HG02973 (cell line): ENCODE results near the gene CYTIP.
"Not testable (repeated sequence)": the region's sequence is repeated elsewhere in the genome, so short reads cannot be mapped to it uniquely, and the experiment has no call there.

Experiments used
- ATAC-seq: cut with Tn5 transposase; IDR thresholded peaks from one replicate; pipeline ENCODE4 v1.9.1; 2021; ENCODE audit warnings: moderate library complexity; ENCODE audit not compliant: unreplicated experiment

Gene CYTIP

DNA sequence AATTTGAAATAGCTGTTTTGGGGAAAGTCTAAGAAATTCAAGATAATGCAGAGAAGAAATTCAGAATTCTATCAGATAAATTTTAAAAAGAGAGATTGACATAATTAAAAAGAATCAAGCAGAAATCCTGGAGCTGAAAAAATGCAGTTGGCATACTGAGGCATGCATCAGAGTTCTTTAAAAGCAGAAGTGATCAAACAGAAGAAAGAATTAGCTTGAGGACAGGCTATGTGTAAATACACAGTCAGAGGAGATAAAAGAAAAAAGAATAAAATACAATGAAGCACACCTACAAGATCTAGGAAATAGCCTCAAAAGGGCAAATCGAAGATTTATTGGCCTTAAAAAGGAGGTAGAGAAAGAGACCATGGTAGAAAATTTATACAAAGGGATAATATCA, 57.1 kb downstream of the CYTIP start:
- no peak for ATAC-seq

DNA sequence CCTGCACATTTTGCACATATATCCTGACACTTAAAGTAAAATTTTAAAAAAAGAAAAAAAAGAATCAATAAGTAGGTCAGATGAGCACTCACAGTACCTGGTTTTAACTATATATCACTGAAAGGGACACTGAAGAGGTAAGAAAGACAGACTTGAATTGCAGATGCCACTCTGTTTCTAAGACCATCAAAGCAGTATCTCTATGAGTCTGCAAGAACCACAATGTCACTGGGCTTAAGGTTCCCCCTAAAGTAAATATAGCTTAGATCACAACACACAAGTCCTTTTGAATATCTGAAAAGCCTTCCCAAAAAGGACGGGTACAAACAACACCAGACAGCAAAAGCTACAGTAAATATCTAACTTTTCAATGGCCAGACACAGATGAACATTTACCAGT, 57.6 kb downstream of the CYTIP start:
- ATAC-seq = no peak

DNA sequence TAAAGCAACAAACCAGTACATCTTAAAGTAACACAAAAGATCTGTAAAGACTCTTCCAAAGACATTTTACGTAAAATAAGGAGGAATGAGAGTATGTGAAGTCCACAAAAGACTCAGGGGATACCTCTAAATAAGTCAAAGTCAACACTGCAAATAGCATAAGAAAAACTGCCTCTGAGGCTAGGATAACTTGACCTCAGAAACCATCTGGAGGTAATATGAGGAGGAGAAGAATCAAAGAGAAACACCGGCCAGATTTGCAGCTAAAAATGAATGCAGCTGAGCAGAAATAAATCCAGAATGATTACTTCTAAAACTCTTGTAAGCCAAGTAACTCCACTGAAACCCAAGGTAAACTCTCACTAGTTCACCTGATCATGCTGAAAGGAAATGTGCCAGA, 66.0 kb downstream of the CYTIP start:
- no peak for ATAC-seq

DNA sequence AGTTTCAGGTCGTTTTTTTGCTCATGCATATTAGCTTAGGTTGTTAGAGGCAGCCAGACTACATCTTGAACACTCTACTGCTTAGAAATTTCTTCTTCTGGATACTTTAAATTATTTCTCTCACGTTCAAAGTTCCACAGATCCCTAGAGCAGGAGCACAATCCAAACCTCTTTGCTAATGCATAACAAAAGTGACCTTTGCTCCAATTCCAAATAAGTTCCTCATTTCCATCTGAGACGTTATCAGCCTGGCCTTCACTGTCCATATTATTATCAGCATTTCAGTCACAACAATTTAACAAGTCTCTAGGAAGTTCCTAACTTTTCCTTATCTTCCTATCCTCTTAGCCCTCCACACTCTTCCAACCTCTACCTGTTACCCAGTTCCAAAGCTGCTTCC, 67.8 kb downstream of the CYTIP start:
- no peak for ATAC-seq

DNA sequence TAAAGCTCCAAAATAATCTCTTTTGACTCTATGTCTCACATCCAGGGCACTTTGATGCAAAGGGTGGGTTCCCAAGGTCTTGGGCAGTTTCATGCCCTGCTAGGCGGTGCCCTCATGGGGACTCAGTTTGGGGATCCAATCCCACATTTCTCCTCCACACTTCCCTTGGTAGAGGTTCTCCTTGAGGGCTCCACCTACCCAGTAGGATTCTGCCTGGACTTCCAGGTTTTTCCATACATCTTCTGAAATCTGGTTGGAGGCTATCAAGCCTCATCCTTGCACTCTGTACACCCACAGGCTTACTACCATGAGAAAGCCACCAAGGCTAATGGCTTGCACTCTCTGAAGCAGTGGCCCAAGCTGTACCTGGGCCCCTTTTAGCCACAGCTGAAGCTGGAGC, 68.5 kb downstream of the CYTIP start:
- ATAC-seq = no peak

DNA sequence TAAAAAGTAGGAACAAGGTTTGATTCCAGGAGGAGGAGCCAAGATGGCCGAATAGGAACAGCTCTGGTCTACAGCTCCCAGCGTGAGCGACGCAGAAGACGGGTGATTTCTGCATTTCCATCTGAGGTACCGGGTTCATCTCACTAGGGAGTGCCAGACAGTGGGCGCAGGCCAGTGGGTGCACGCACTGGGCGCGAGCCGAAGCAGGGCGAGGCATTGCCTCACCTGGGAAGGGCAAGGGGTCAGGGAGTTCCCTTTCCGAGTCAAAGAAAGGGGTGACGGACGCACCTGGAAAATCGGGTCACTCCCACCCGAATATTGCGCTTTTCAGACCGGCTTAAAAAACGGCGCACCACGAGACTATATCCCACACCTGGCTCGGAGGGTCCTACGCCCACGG, 75.4 kb downstream of the CYTIP start:
- ATAC-seq = not testable (repeated sequence)

DNA sequence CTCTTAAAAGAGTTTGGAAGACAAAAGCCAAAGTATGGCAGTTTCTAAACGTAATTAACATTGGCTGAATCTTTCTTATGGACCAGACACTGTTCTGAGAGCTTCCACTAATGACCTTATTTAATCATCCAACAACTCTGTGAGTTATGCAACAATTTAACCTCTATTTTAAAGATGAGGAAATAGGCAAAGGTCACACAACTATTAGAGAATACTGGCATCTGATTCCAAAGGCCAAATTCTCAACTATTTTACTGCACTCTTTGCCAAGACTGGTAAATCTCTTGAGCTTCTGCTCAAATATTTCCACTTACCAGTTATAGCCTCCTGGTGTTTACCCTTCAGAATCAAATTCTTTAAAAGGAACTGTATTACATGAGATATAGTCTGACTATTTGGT, 76.2 kb downstream of the CYTIP start:
- no peak for ATAC-seq
